ENCODE data around the gene ENTR1.

- TF ChIP-seq CTCF (IDR thresholded peaks at IDR 0.05; ENCODE audit: low read length): no peak
- TF ChIP-seq EZH2 (optimal IDR thresholded peaks at IDR 0.05; ENCODE audit: low read depth, low read length): no peak
- no peak for TF ChIP-seq EZH2phosphoT487 (IDR thresholded peaks at IDR 0.05; ENCODE audit: low read length)
These were observed 23.6 kb upstream of the ENTR1 start for GRCh38 chr9:136433849-136434579.
